ENCODE results near the gene GPC6.

GPC6 gene

GRCh38 chr13:93653776-93654175 lies 427.2 kb downstream of the GPC6 start:
- in situ Hi-C loops (cut with MboI; ENCODE audit: low sequenced_read_pairs) = no loop called here

GRCh38 chr13:93655154-93655553 lies 428.5 kb downstream of the GPC6 start:
- in situ Hi-C loops (cut with MboI; ENCODE audit: low sequenced_read_pairs) = no loop called here

GRCh38 chr13:93660391-93661063 lies 433.9 kb downstream of the GPC6 start:
- in situ Hi-C loops (cut with MboI; ENCODE audit: low sequenced_read_pairs) = no loop called here

- in situ Hi-C loops (cut with MboI; ENCODE audit: low sequenced_read_pairs) = no loop called here
Observed at GRCh38 chr13:93670866-93671265, 444.3 kb downstream of the GPC6 start.

GRCh38 chr13:93672996-93673395 lies 446.4 kb downstream of the GPC6 start:
- in situ Hi-C loops (cut with MboI; ENCODE audit: low sequenced_read_pairs) = no loop called here

- in situ Hi-C loops (cut with MboI; ENCODE audit: low sequenced_read_pairs) = no loop called here
Observed at GRCh38 chr13:93673885-93674284, 447.3 kb downstream of the GPC6 start.

GRCh38 chr13:93674337-93674755 lies 447.7 kb downstream of the GPC6 start:
- in situ Hi-C loops (cut with MboI; ENCODE audit: low sequenced_read_pairs) = no loop called here

- in situ Hi-C loops (cut with MboI; ENCODE audit: low sequenced_read_pairs) = no loop called here
Observed at GRCh38 chr13:93680329-93680728, 453.7 kb downstream of the GPC6 start.

GRCh38 chr13:93685900-93686299 lies 459.3 kb downstream of the GPC6 start:
- in situ Hi-C loops (cut with MboI; ENCODE audit: low sequenced_read_pairs) = no loop called here

- in situ Hi-C loops (cut with MboI; ENCODE audit: low sequenced_read_pairs) = no loop called here
Observed at GRCh38 chr13:93686399-93686798, 459.8 kb downstream of the GPC6 start.

- in situ Hi-C loops (cut with MboI; ENCODE audit: low sequenced_read_pairs) = no loop called here
Observed at GRCh38 chr13:93687261-93687660, 460.7 kb downstream of the GPC6 start.

GRCh38 chr13:93689333-93689732 lies 462.7 kb downstream of the GPC6 start:
- in situ Hi-C loops (cut with MboI; ENCODE audit: low sequenced_read_pairs) = no loop called here

GRCh38 chr13:93690139-93690538 lies 463.5 kb downstream of the GPC6 start:
- in situ Hi-C loops (cut with MboI; ENCODE audit: low sequenced_read_pairs) = no loop called here

- in situ Hi-C loops (cut with MboI; ENCODE audit: low sequenced_read_pairs) = no loop called here
Observed at GRCh38 chr13:93698016-93698613, 471.5 kb downstream of the GPC6 start.

- in situ Hi-C loops (cut with MboI; ENCODE audit: low sequenced_read_pairs) = no loop called here
Observed at GRCh38 chr13:93700115-93700514, 473.5 kb downstream of the GPC6 start.

- in situ Hi-C loops (cut with MboI; ENCODE audit: low sequenced_read_pairs) = no loop called here
Observed at GRCh38 chr13:93708308-93709075, 481.9 kb downstream of the GPC6 start.

- in situ Hi-C loops (cut with MboI; ENCODE audit: low sequenced_read_pairs) = no loop called here
Observed at GRCh38 chr13:93709506-93710244, 483.1 kb downstream of the GPC6 start.

- in situ Hi-C loops (cut with MboI; ENCODE audit: low sequenced_read_pairs) = no loop called here
Observed at GRCh38 chr13:93714171-93714570, 487.6 kb downstream of the GPC6 start.

- in situ Hi-C loops (cut with MboI; ENCODE audit: low sequenced_read_pairs) = no loop called here
Observed at GRCh38 chr13:93715866-93716265, 489.3 kb downstream of the GPC6 start.

GRCh38 chr13:93716623-93717022 lies 490.0 kb downstream of the GPC6 start:
- in situ Hi-C loops (cut with MboI; ENCODE audit: low sequenced_read_pairs) = no loop called here

GRCh38 chr13:93721483-93721882 lies 494.9 kb downstream of the GPC6 start:
- in situ Hi-C loops (cut with MboI; ENCODE audit: low sequenced_read_pairs) = no loop called here
